ENCODE measurements around the gene PRR32.
"Not testable (repeated sequence)": the region's sequence is repeated elsewhere in the genome, so short reads cannot be mapped to it uniquely, and the experiment has no call there.

Gene PRR32

GRCh38 chrX:126819429-126819828 lies at the start of gene PRR32:
Gene PRR32, plus strand, starts transcription at chrX:126819729. Its CDS starts 115 bp downstream, at chrX:126819844.
- DNase-seq: no peak

GRCh38 chrX:126770179-126770578 lies 49.4 kb upstream of the PRR32 start:
- peak; percentile 12 for DNase-seq

- no peak for DNase-seq
Measured at GRCh38 chrX:126785539-126785938, 34.0 kb upstream of the PRR32 start.

GRCh38 chrX:126799059-126799458 lies 20.5 kb upstream of the PRR32 start:
- DNase-seq: no peak

- DNase-seq: not testable (repeated sequence)
Measured at GRCh38 chrX:126806784-126807183, 12.7 kb upstream of the PRR32 start.

- DNase-seq: no peak
Measured at GRCh38 chrX:126815806-126816205, 3.7 kb upstream of the PRR32 start.

GRCh38 chrX:126820700-126821420 lies 1.3 kb downstream of the PRR32 start:
- no peak for DNase-seq

- DNase-seq: no peak
Measured at GRCh38 chrX:126824338-126825007, 4.9 kb downstream of the PRR32 start.

GRCh38 chrX:126825566-126826193 lies 6.2 kb downstream of the PRR32 start:
- no peak for DNase-seq

- DNase-seq: no peak
Measured at GRCh38 chrX:126836186-126836585, 16.7 kb downstream of the PRR32 start.

- DNase-seq: no peak
Measured at GRCh38 chrX:126847143-126847542, 27.6 kb downstream of the PRR32 start.

- DNase-seq: no peak
Measured at GRCh38 chrX:126855839-126856524, 36.5 kb downstream of the PRR32 start.
